HG02759 (cell line): ENCODE results near the gene MPI.

ENCODE experiments used
- ATAC-seq: cut with Tn5 transposase; IDR thresholded peaks from one replicate; pipeline ENCODE4 v1.9.1; 2021; ENCODE audit warnings: mild to moderate bottlenecking, moderate library complexity; ENCODE audit not compliant: unreplicated experiment

Gene MPI

GRCh38 chr15:74889883-74890664, at the start of gene MPI:
MPI (plus strand) TSS chr15:74890042; CDS start chr15:74890074, 32 bp downstream.
- ATAC-seq, result peak; percentile 95

- no peak for ATAC-seq
Observed at GRCh38 chr15:74840851-74841775, 48.7 kb upstream of the MPI start.

GRCh38 chr15:74841891-74842373, 47.9 kb upstream of the MPI start:
- ATAC-seq, result no peak

GRCh38 chr15:74842581-74843444, 47.0 kb upstream of the MPI start, which contains the start of gene ULK3:
ULK3 (minus strand) TSS chr15:74843156; CDS start chr15:74843105, 51 bp downstream.
- ATAC-seq, result peak; percentile 87

GRCh38 chr15:74843445-74843828, 46.4 kb upstream of the MPI start:
- no peak for ATAC-seq

GRCh38 chr15:74843891-74844299, 45.9 kb upstream of the MPI start:
- ATAC-seq, result no peak

- no peak for ATAC-seq
Observed at GRCh38 chr15:74844319-74845207, 45.3 kb upstream of the MPI start.

GRCh38 chr15:74845208-74845568, 44.7 kb upstream of the MPI start:
- no peak for ATAC-seq

- no peak for ATAC-seq
Observed at GRCh38 chr15:74845581-74845980, 44.3 kb upstream of the MPI start.

- no peak for ATAC-seq
Observed at GRCh38 chr15:74847432-74847831, 42.4 kb upstream of the MPI start.

GRCh38 chr15:74850393-74850792, 39.4 kb upstream of the MPI start:
- no peak for ATAC-seq

- ATAC-seq, result no peak
Observed at GRCh38 chr15:74851960-74852359, 37.9 kb upstream of the MPI start.

- ATAC-seq, result no peak
Observed at GRCh38 chr15:74854453-74855022, 35.3 kb upstream of the MPI start.

GRCh38 chr15:74855857-74856256, 34.0 kb upstream of the MPI start:
- no peak for ATAC-seq

GRCh38 chr15:74856537-74856936, 33.3 kb upstream of the MPI start:
- ATAC-seq, result no peak

GRCh38 chr15:74857082-74857655, 32.7 kb upstream of the MPI start:
- ATAC-seq, result peak; percentile 73

- no peak for ATAC-seq
Observed at GRCh38 chr15:74857671-74858368, 32.0 kb upstream of the MPI start.

- no peak for ATAC-seq
Observed at GRCh38 chr15:74858369-74858740, 31.5 kb upstream of the MPI start.
